Hepatocyte (in vitro differentiated cells): ENCODE results near the gene KSR2. TPM values are rescaled to one million over a fixed set of nuclear protein-coding genes. Genes with fewer than 3 reads are reported as not detected.

Experiments
- DNase-seq: peaks from one replicate; pipeline ENCODE4 v3.0.0-alpha.2; 2016; ENCODE audit warnings: low spot score
- H2AFZ ChIP-seq: fragments of 200-600 bp; sonication (generic); 2 replicates; pipeline ENCODE4 v1.6.0; 2016; ENCODE audit warnings: antibody characterized with exemption, mild to moderate bottlenecking
- H3K27ac ChIP-seq: fragments of 200-600 bp; sonication (generic); 2 replicates; pipeline ENCODE4 v1.5.1; 2016; ENCODE audit warnings: mild to moderate bottlenecking
- H3K27me3 ChIP-seq: fragments of 200-600 bp; sonication (generic); 2 replicates; pipeline ENCODE4 v1.6.1; 2016
- H3K36me3 ChIP-seq: fragments of 200-600 bp; sonication (generic); replicated peaks from 2 replicates; pipeline ENCODE4 v1.5.1; 2016; ENCODE audit warnings: low read depth; ENCODE audit not compliant: insufficient read depth
- H3K4me1 ChIP-seq: fragments of 200-600 bp; sonication (generic); 2 replicates; pipeline ENCODE4 v1.5.1; 2016; ENCODE audit warnings: mild to moderate bottlenecking, moderate library complexity; ENCODE audit not compliant: insufficient read depth
- H3K4me2 ChIP-seq: fragments of 200-600 bp; sonication (generic); 2 replicates; pipeline ENCODE4 v1.6.0; 2016
- H3K4me3 ChIP-seq: fragments of 200-600 bp; sonication (generic); 2 replicates; pipeline ENCODE4 v1.5.1; 2016; ENCODE audit warnings: mild to moderate bottlenecking
- H3K79me2 ChIP-seq: fragments of 200-600 bp; sonication (generic); 2 replicates; pipeline ENCODE4 v1.6.0; 2017; ENCODE audit warnings: mild to moderate bottlenecking
- H3K9me2 ChIP-seq: fragments of 200-600 bp; sonication (generic); replicated peaks from 2 replicates; pipeline ENCODE4 v1.6.0; 2017; ENCODE audit warnings: mild to moderate bottlenecking; ENCODE audit not compliant: insufficient read depth
- H3K9me3 ChIP-seq: fragments of 200-600 bp; sonication (generic); 2 replicates; pipeline ENCODE4 v1.5.1; 2016; ENCODE audit warnings: low read depth, mild to moderate bottlenecking
- H4K20me1 ChIP-seq: fragments of 200-600 bp; sonication (generic); 2 replicates; pipeline ENCODE4 v1.6.0; 2016; ENCODE audit warnings: mild to moderate bottlenecking; ENCODE audit not compliant: insufficient read depth, poor library complexity, severe bottlenecking
- EZH2 ChIP-seq: fragments of 200-600 bp; sonication (generic); IDR thresholded peaks from 2 replicates; pipeline ENCODE4 v1.6.1; 2016; ENCODE audit warnings: antibody characterized with exemption, mild to moderate bottlenecking, borderline replicate concordance
- EZH2phosphoT487 ChIP-seq: fragments of 200-600 bp; sonication (generic); IDR thresholded peaks from one replicate; pipeline ENCODE4 v1.6.1; 2018; ENCODE audit warnings: antibody characterized with exemption, mild to moderate bottlenecking, low read depth, moderate library complexity; ENCODE audit not compliant: unreplicated experiment, severe bottlenecking
- WGBS: methylation state at CpG from one replicate; pipeline ENCODE4 v1.1.6; 2016; ENCODE audit warnings: low lambda C conversion rate; ENCODE audit errors: missing lambda C conversion rate; 5-methylcytosine and 5-hydroxymethylcytosine counted together
- polyA plus RNA-seq: library from polyadenylated mRNA; unstranded; fragments of >200 nt; fragmentation: Nextera tagmentation; extraction: Ambion mirVana; gene quantifications from 2 replicates; pipeline ENCODE4 v1.2.1, GENCODE V29; 2016
- total RNA-seq: library from RNA; depleted of rRNA; stranded (reverse); fragments of >200 nt; gene quantifications from 2 replicates; pipeline ENCODE4 v1.2.3, GENCODE V29; 2014
- TF ChIP-seq, protein P1 (sequence below): fragments of 200-600 bp; sonication (generic); IDR thresholded peaks from 2 replicates; pipeline ENCODE4 v1.5.1; 2016; ENCODE audit warnings: antibody characterized with exemption, mild to moderate bottlenecking; ENCODE audit not compliant: poor library complexity

Gene KSR2
- total and polyA plus RNA-seq, 2 experiments from 2014 or later, result 0.37 to 0.46 TPM

DNA sequence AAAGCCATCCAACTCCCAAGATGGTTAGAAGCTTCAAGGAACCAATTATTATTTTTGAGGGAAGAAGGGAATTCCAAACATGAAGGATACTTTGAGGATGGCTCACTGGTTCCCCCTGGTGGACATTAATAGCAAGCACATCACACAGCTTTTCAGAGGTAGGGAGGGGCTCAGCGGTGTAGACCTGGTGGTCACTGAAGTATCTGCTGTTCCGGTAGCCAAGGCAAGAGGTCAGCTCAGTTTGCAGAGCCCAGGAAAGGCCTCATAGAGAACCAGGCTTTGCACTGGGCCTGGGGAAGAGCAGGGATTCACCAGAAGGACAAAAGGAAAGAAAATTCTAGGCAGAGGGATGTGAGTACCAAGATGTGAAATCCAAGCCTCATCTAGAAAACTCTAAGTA is 118.7 kb downstream of the KSR2 start:
- no peak for TF ChIP-seq EZH2phosphoT487
- TF ChIP-seq EZH2, result no peak
- TF ChIP-seq, protein P1, sequence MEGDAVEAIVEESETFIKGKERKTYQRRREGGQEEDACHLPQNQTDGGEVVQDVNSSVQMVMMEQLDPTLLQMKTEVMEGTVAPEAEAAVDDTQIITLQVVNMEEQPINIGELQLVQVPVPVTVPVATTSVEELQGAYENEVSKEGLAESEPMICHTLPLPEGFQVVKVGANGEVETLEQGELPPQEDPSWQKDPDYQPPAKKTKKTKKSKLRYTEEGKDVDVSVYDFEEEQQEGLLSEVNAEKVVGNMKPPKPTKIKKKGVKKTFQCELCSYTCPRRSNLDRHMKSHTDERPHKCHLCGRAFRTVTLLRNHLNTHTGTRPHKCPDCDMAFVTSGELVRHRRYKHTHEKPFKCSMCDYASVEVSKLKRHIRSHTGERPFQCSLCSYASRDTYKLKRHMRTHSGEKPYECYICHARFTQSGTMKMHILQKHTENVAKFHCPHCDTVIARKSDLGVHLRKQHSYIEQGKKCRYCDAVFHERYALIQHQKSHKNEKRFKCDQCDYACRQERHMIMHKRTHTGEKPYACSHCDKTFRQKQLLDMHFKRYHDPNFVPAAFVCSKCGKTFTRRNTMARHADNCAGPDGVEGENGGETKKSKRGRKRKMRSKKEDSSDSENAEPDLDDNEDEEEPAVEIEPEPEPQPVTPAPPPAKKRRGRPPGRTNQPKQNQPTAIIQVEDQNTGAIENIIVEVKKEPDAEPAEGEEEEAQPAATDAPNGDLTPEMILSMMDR, result peak; percentile 84
- DNase-seq, result peak; percentile 69

DNA sequence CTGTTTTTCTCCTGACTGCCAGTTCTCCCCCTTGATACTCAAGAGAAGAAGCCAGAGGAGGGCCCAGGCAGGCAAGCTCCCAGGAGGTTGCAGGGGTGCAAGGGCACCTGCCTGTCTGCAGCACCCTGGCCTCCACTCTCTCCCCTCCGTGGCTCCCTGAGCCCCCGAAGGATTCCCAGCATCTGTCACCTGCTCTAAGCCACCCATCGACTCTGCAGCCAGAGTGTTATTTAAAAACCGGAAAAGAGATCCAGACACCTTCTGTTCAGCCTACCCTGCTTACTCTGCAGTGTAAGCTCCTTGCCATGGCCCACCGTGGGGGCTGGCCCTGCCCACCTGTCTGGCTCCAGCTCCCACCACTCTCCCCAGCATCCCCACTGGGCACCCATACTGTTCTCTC is 121.4 kb downstream of the KSR2 start:
- DNase-seq, result no peak
- H3K9me2 ChIP-seq, result no peaks in the 10 kb centered on the region
- H3K9me3 ChIP-seq, result no peaks in the 10 kb centered on the region
- no peaks in the 10 kb centered on the region for H3K36me3 ChIP-seq
- no peak overlapping the region for H3K27ac ChIP-seq
- 62% methylated on average over 5 of the region's 5 CpGs for WGBS
- no peaks in the 10 kb centered on the region for H3K79me2 ChIP-seq
- TF ChIP-seq, protein P1, result no peak
- no peak for TF ChIP-seq EZH2phosphoT487
- no peak for TF ChIP-seq EZH2
- no peak overlapping the region for H3K4me2 ChIP-seq
- no peak overlapping the region for H3K4me3 ChIP-seq
- H4K20me1 ChIP-seq, result no peaks in the 10 kb centered on the region
- H3K4me1 ChIP-seq, result no peaks in the 10 kb centered on the region
- no peaks in the 10 kb centered on the region for H3K27me3 ChIP-seq
- no peak overlapping the region for H2AFZ ChIP-seq

More for the DNA sequence above, 118.7 kb downstream of the KSR2 start:
- H3K9me2 ChIP-seq, result no peaks in the 10 kb centered on the region
- no peak overlapping the region for H3K4me2 ChIP-seq
- no peaks in the 10 kb centered on the region for H3K9me3 ChIP-seq
- no peaks in the 10 kb centered on the region for H3K27me3 ChIP-seq
- H3K4me1 ChIP-seq, result peaks cover 6% of the 10 kb centered on the region
- H4K20me1 ChIP-seq, result no peaks in the 10 kb centered on the region
- H2AFZ ChIP-seq, result no peak overlapping the region
- no peak overlapping the region for H3K27ac ChIP-seq
- H3K79me2 ChIP-seq, result no peaks in the 10 kb centered on the region
- 8% methylated on average over 2 of the region's 2 CpGs for WGBS
- no peaks in the 10 kb centered on the region for H3K36me3 ChIP-seq
- no peak overlapping the region for H3K4me3 ChIP-seq

DNA sequence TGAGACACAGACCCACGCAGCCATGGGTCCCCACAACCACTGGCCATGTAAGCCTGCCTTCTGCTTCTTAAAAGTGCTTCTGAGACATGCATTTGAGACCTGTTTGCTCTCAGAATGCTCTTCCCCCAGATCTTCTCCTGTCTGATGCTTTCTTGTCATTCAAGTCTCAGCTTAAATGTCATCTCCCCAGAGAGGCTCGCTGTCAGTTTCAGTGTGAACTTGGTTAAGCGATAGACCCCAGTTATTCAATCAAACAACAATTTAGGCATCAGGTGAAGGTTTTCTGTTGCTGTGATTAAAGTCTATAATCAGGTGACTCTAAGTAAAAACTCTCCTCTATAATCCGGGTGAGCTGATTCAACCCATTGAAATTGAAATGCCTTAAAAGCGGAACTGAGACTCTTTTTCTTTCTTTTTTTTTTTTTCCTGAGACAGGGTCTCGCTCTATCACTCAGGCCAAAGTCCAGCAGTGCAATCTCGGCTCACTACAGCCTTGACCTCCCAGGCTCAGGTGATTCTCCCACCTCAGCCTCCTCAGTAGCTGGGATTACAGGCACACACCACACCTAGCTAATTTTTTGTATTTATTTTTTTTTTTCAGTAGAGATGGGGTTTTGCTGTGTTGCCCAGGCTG is 123.4 kb downstream of the KSR2 start:
- WGBS, result 68% methylated on average over 7 of the region's 7 CpGs
- Histone ChIP-seq H3K9me2 (no peaks in the 10 kb centered on the region), H3K4me2 (no peak overlapping the region), H3K4me3 (no peak overlapping the region), H4K20me1 (no peaks in the 10 kb centered on the region), H3K27me3 (no peaks in the 10 kb centered on the region), H3K9me3 (no peaks in the 10 kb centered on the region), H3K36me3 (no peaks in the 10 kb centered on the region), H2AFZ (no peak overlapping the region), H3K4me1 (no peaks in the 10 kb centered on the region), H3K27ac (no peak overlapping the region), H3K79me2 (no peaks in the 10 kb centered on the region)
- no peak for DNase-seq
- TF ChIP-seq EZH2 (no peak), EZH2phosphoT487 (no peak)
- TF ChIP-seq, protein P1, result no peak
